Activated naive CD4-positive, alpha-beta T cell treated with anti-CD3 and anti-CD28 coated beads, Interleukin-2, amount 10 ng/mL, durations not matched to agents 7 days and 5 days (primary cell): ENCODE measurements around the gene DYNC1I1.

Experiments used
- CTCF ChIA-PET: fragments of 350-600 bp; sonication (Branson Sonifier 250); formaldehyde crosslinking; loops from one replicate; lab custom pipeline; 2021; ENCODE audit warnings: antibody characterized with exemption; lab: Charles Lee
- DNase-seq: peaks from one replicate; pipeline ENCODE4 v3.0.0-alpha.2; 2020
- H3K27ac Mint-ChIP-seq: one replicate; pipeline ENCODE4 v1.8.0; 2021; ENCODE audit warnings: mild to moderate bottlenecking, moderate library complexity, mixed read lengths
- H3K27me3 Mint-ChIP-seq: one replicate; pipeline ENCODE4 v1.8.0; 2021; ENCODE audit warnings: mild to moderate bottlenecking, mixed read lengths
- H3K36me3 Mint-ChIP-seq: one replicate; pipeline ENCODE4 v1.8.0; 2021; ENCODE audit warnings: mixed read lengths
- H3K4me1 Mint-ChIP-seq: one replicate; pipeline ENCODE4 v1.8.0; 2021; ENCODE audit warnings: mixed read lengths
- H3K4me3 Mint-ChIP-seq: one replicate; pipeline ENCODE4 v1.8.0; 2021; ENCODE audit warnings: mild to moderate bottlenecking, moderate library complexity, mixed read lengths
- H3K9me3 Mint-ChIP-seq: one replicate; pipeline ENCODE4 v1.8.0; 2021; ENCODE audit warnings: mixed read lengths

DYNC1I1 gene

GRCh38 chr7:96074871-96075270 is 302.5 kb downstream of the DYNC1I1 start:
- H3K9me3 Mint-ChIP-seq, result no peaks in the 10 kb centered on the region
- H3K27ac Mint-ChIP-seq, result no peak overlapping the region
- peaks cover 23% of the 10 kb centered on the region for H3K27me3 Mint-ChIP-seq
- H3K4me1 Mint-ChIP-seq, result peaks cover 7% of the 10 kb centered on the region
- CTCF ChIA-PET, result interaction anchor here (0.7 to 1.3 kb wide), 4 partner anchors 946 to 989 kb away, joined by 3 to 5 read pairs (median 4); no protein-coding TSS in a partner anchor
- no peak for DNase-seq
- H3K4me3 Mint-ChIP-seq, result no peak overlapping the region
- H3K36me3 Mint-ChIP-seq, result no peaks in the 10 kb centered on the region

DNA sequence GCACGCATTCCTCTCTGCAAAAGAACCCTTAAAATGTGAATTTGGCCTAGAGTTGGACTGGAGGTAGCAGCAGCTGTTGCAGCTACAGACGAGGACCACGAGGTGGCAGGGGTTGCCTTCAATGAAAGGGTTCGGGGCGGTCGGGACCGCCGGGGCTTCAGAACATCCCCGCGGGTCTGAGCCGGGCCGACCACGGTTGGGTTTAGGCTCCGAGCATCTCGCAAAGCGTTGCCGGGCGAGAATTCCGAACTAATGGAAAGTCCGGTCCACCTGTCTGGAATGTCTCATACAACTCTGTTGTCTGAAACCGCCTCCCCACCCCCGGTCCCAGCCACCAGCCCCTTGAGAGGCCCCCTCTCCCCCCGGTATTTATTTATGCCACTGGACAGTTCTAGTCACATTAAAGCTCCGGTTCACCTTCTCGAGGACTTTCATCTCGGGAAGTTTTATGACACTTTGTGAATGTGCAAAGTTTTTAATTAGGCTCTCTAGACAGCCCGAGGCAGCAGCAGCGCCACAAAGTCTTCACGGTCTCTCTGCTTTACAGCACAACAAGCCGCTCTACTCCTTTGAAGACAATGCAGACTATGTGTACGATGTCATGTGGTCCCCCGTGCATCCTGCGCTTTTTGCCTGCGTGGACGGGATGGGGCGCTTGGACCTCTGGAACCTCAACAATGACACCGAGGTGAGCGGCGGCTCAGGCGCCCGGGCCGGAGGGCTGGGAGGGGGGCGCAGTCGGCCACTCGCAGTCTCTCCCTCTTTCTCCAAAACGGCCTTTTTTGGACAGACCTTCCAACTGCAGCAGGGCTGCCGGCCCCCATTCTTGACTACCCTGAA is 303.4 kb downstream of the DYNC1I1 start:
- DNase-seq, result peak; percentile 58
- Mint-ChIP-seq H3K36me3 (no peaks in the 10 kb centered on the region), H3K4me3 (peak overlapping the region; percentile 71), H3K4me1 (peaks cover 7% of the 10 kb centered on the region), H3K9me3 (no peaks in the 10 kb centered on the region), H3K27ac (no peak overlapping the region), H3K27me3 (peaks cover 23% of the 10 kb centered on the region)
- CTCF ChIA-PET, result interaction anchor here (1.1 to 1.3 kb wide), 2 partner anchors 945 to 952 kb away, joined by 4 to 5 read pairs; no protein-coding TSS in a partner anchor

GRCh38 chr7:96076350-96076707 is 304.0 kb downstream of the DYNC1I1 start:
- Mint-ChIP-seq H3K27me3 (peaks cover 23% of the 10 kb centered on the region), H3K4me1 (peaks cover 7% of the 10 kb centered on the region), H3K36me3 (no peaks in the 10 kb centered on the region), H3K27ac (no peak overlapping the region), H3K4me3 (peak overlapping the region; percentile 71), H3K9me3 (no peaks in the 10 kb centered on the region)
- CTCF ChIA-PET, result interaction anchor here (1.0 to 1.3 kb wide), 3 partner anchors 13 to 953 kb away, joined by 3 to 4 read pairs (median 3); no protein-coding TSS in a partner anchor
- DNase-seq, result no peak

- Mint-ChIP-seq H3K36me3 (no peaks in the 10 kb centered on the region), H3K4me3 (no peak overlapping the region), H3K27me3 (peaks cover 27% of the 10 kb centered on the region), H3K9me3 (no peaks in the 10 kb centered on the region), H3K4me1 (peaks cover 7% of the 10 kb centered on the region), H3K27ac (no peak overlapping the region)
- DNase-seq, result no peak
- CTCF ChIA-PET, result no interaction called here
Measured at GRCh38 chr7:96080027-96080426, 307.7 kb downstream of the DYNC1I1 start.

- Mint-ChIP-seq H3K9me3 (no peaks in the 10 kb centered on the region), H3K36me3 (no peaks in the 10 kb centered on the region), H3K27ac (no peak overlapping the region), H3K4me3 (no peak overlapping the region), H3K27me3 (peaks cover 4% of the 10 kb centered on the region), H3K4me1 (no peaks in the 10 kb centered on the region)
- DNase-seq, result no peak
- CTCF ChIA-PET, result interaction anchor here (1.2 kb wide), 1 partner anchor 943 kb away, joined by 3 read pairs; no protein-coding TSS in a partner anchor
Measured at GRCh38 chr7:96084881-96085553, 312.7 kb downstream of the DYNC1I1 start.

GRCh38 chr7:96085953-96086352 is 313.6 kb downstream of the DYNC1I1 start:
- no peaks in the 10 kb centered on the region for H3K9me3 Mint-ChIP-seq

GRCh38 chr7:96088579-96088978 is 316.2 kb downstream of the DYNC1I1 start:
- Mint-ChIP-seq H3K9me3 (no peaks in the 10 kb centered on the region), H3K27me3 (peaks cover 5% of the 10 kb centered on the region), H3K36me3 (no peaks in the 10 kb centered on the region), H3K4me3 (no peak overlapping the region), H3K27ac (no peak overlapping the region), H3K4me1 (no peaks in the 10 kb centered on the region)
- no peak for DNase-seq
- CTCF ChIA-PET, result interaction anchor here (0.6 kb wide), 1 partner anchor 12 kb away, joined by 3 read pairs; no protein-coding TSS in a partner anchor

More at GRCh38 chr7:96085953-96086352, 313.6 kb downstream of the DYNC1I1 start:
- Mint-ChIP-seq H3K36me3 (no peaks in the 10 kb centered on the region), H3K27me3 (peaks cover 4% of the 10 kb centered on the region), H3K27ac (no peak overlapping the region), H3K4me1 (no peaks in the 10 kb centered on the region), H3K4me3 (no peak overlapping the region)
- CTCF ChIA-PET, result interaction anchor here (0.7 to 1.2 kb wide), 2 partner anchors 277 to 942 kb away, joined by 3 read pairs; no protein-coding TSS in a partner anchor
- no peak for DNase-seq

GRCh38 chr7:96089511-96089910 is 317.2 kb downstream of the DYNC1I1 start:
- Mint-ChIP-seq H3K4me3 (no peak overlapping the region), H3K27ac (no peak overlapping the region), H3K36me3 (no peaks in the 10 kb centered on the region), H3K9me3 (no peaks in the 10 kb centered on the region), H3K27me3 (peaks cover 4% of the 10 kb centered on the region), H3K4me1 (no peaks in the 10 kb centered on the region)
- CTCF ChIA-PET, result no interaction called here
- DNase-seq, result no peak

DNA sequence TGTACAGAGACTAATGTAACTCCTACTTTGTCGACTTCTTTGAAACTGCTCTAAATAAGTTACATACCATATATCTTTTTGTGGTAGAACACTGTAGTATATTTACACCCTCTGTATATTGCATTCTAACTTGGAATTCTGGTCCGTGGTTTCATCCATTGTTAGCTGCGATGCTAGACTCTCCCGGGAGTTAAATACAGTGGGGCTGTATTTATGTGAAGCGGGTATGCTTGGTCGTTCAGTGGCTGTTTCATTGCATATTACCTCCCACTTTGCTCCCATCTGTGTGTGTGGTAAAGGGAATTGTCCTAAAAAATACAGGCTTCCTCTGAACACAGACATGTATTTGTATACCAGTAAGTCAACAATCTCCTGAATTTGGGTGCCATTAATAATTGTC is 318.4 kb downstream of the DYNC1I1 start:
- Mint-ChIP-seq H3K36me3 (no peaks in the 10 kb centered on the region), H3K9me3 (no peaks in the 10 kb centered on the region), H3K4me1 (no peaks in the 10 kb centered on the region), H3K4me3 (no peak overlapping the region), H3K27me3 (peaks cover 4% of the 10 kb centered on the region), H3K27ac (no peak overlapping the region)
- no peak for DNase-seq
- CTCF ChIA-PET, result no interaction called here

GRCh38 chr7:96093435-96093834 is 321.1 kb downstream of the DYNC1I1 start:
- peaks cover 4% of the 10 kb centered on the region for H3K27me3 Mint-ChIP-seq

DNA sequence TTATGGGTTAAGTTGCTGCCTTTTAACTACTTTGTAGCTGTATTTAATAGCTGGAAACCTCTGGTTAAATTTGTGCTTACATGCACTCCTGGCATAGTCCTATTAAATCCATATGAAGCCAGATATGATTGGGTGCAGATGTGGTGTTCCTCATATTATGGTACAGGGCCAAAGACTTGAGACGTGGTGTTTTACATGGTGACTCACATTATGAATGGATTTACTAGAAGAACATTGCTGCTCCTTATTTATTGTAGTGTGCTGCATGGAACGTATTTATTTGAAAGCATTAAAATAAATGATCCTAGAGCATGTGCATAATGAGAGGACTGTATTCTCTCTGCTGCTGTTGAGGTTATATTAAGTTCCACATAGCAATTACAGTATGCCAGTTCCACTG is 325.5 kb downstream of the DYNC1I1 start:
- Mint-ChIP-seq H3K27me3 (no peaks in the 10 kb centered on the region), H3K36me3 (no peaks in the 10 kb centered on the region), H3K27ac (no peak overlapping the region), H3K9me3 (no peaks in the 10 kb centered on the region), H3K4me1 (no peaks in the 10 kb centered on the region), H3K4me3 (no peak overlapping the region)
- CTCF ChIA-PET, result no interaction called here
- DNase-seq, result no peak

More at GRCh38 chr7:96093435-96093834, 321.1 kb downstream of the DYNC1I1 start:
- H3K27ac Mint-ChIP-seq, result no peak overlapping the region
- no peaks in the 10 kb centered on the region for H3K36me3 Mint-ChIP-seq
- no peak for DNase-seq
- no peaks in the 10 kb centered on the region for H3K4me1 Mint-ChIP-seq
- H3K9me3 Mint-ChIP-seq, result no peaks in the 10 kb centered on the region
- H3K4me3 Mint-ChIP-seq, result no peak overlapping the region
- CTCF ChIA-PET, result no interaction called here

DNA sequence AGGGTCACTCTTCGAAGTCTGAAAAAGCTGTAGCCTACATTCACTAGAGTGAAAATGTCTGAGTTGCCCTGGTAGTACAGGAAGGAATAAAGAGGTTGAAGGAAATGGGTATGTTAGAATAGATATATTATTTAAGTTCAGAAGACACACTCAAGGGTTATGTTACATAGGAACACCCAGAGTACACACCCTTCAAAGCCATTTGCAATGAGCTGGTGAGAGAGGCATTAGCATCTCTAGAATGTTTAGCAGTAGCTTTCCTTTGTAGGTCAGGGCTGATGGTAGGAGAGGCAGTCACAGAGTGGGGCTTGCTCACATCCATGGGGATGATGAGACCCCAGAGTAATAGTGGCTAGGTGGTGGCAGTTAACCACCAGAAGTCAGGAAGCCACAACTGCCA is 328.4 kb downstream of the DYNC1I1 start:
- Mint-ChIP-seq H3K4me3 (no peak overlapping the region), H3K27ac (no peak overlapping the region), H3K36me3 (no peaks in the 10 kb centered on the region), H3K9me3 (no peaks in the 10 kb centered on the region), H3K27me3 (no peaks in the 10 kb centered on the region), H3K4me1 (no peaks in the 10 kb centered on the region)
- CTCF ChIA-PET, result no interaction called here
- DNase-seq, result no peak

- Mint-ChIP-seq H3K4me3 (no peak overlapping the region), H3K4me1 (no peaks in the 10 kb centered on the region), H3K27me3 (no peaks in the 10 kb centered on the region), H3K36me3 (no peaks in the 10 kb centered on the region), H3K9me3 (no peaks in the 10 kb centered on the region), H3K27ac (no peak overlapping the region)
- DNase-seq, result no peak
- CTCF ChIA-PET, result no interaction called here
Measured at GRCh38 chr7:96102096-96102811, 329.9 kb downstream of the DYNC1I1 start.

DNA sequence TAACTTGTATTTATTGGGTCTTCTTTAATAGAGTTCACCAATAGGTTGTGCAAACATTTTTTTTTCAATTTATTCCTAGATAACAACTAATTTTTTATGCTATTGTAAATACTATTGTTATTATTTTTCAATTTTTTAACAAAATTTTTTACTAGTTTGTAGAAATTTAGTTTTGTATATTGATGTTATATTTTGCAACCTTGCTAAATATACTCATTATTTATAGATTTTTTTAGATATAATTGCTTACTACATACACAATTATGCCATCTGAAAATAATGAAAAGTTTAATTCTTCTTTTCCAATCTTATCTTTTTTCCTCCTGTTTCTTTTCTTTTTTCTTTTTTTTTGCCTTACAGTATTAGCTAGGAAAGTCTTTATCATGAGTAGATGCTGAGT is 332.6 kb downstream of the DYNC1I1 start:
- H3K4me1 Mint-ChIP-seq, result no peaks in the 10 kb centered on the region
- no peak for DNase-seq
- no peak overlapping the region for H3K4me3 Mint-ChIP-seq
- H3K9me3 Mint-ChIP-seq, result no peaks in the 10 kb centered on the region
- no peak overlapping the region for H3K27ac Mint-ChIP-seq
- peaks cover 4% of the 10 kb centered on the region for H3K27me3 Mint-ChIP-seq
- CTCF ChIA-PET, result no interaction called here
- no peaks in the 10 kb centered on the region for H3K36me3 Mint-ChIP-seq
